HL-60 (cell line): ENCODE results near the gene DIP2B.

ENCODE experiments used
- DNase-seq, 2 experiments: peaks; one replicate each; pipeline ENCODE4 v3.0.0-alpha.2; 2010 to 2020; ENCODE audit warnings: low read depth in 1 of 2, low spot score in 1 of 2
- H3K27ac ChIP-seq: fragments of 250-450 bp; sonication (Bioruptor Pico); replicated peaks from 2 replicates; pipeline ENCODE4 v1.5.1; 2020; ENCODE audit warnings: mild to moderate bottlenecking, moderate library complexity
- H3K27me3 ChIP-seq: fragments of 250-450 bp; sonication (Bioruptor Pico); 2 replicates; pipeline ENCODE4 v1.5.1; 2021; ENCODE audit warnings: mild to moderate bottlenecking, moderate library complexity; ENCODE audit not compliant: insufficient read depth, poor library complexity, severe bottlenecking
- H3K4me3 ChIP-seq: replicated peaks from 2 replicates; pipeline ENCODE4 v1.5.1; 2011; ENCODE audit warnings: mild to moderate bottlenecking, control low read depth, low read length; ENCODE audit not compliant: insufficient read depth
- GABPA ChIP-seq: IDR thresholded peaks from 2 replicates; pipeline ENCODE4 v1.6.1; 2012; ENCODE audit warnings: low read depth
- POLR2AphosphoS5 ChIP-seq: IDR thresholded peaks from 2 replicates; pipeline ENCODE4 v1.6.1; 2012; ENCODE audit warnings: low read depth
- SPI1 ChIP-seq: IDR thresholded peaks from 2 replicates; pipeline ENCODE4 v1.6.1; 2012; ENCODE audit warnings: low read depth, mild to moderate bottlenecking, borderline replicate concordance
- TF ChIP-seq, protein P1 (sequence below): IDR thresholded peaks from 2 replicates; pipeline ENCODE4 v1.6.1; 2012; ENCODE audit warnings: low read depth; ENCODE audit not compliant: insufficient replicate concordance
- TF ChIP-seq, protein P2 (sequence below): IDR thresholded peaks from one replicate; pipeline ENCODE4 v1.5.1; 2011; ENCODE audit warnings: low read length, control low read depth, inconsistent platforms; ENCODE audit not compliant: insufficient read depth

Gene DIP2B

DNA sequence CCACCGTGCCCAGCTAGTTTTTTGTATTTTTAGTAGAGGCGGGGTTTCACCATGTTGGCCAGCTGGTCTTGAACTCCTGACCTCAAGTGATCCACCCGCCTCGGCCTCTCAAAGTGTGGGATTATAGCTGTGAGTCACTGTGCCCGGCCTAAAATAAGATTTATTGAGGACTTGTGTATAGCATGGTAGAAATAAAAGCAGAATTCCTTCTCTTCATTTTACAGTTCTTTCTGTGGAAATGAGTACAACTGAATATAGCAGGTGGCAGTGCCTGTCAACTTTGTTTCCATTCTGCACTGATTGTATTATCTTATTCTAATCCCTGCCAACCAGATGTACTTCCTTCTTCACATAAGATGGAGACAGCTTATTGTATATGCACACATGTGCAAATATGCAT is 41.0 kb downstream of the DIP2B start:
- Histone ChIP-seq H3K27me3 (no peaks in the 10 kb centered on the region), H3K4me3 (no peak overlapping the region), H3K27ac (no peak overlapping the region)
- no peak for TF ChIP-seq SPI1
- TF ChIP-seq, protein P1, sequence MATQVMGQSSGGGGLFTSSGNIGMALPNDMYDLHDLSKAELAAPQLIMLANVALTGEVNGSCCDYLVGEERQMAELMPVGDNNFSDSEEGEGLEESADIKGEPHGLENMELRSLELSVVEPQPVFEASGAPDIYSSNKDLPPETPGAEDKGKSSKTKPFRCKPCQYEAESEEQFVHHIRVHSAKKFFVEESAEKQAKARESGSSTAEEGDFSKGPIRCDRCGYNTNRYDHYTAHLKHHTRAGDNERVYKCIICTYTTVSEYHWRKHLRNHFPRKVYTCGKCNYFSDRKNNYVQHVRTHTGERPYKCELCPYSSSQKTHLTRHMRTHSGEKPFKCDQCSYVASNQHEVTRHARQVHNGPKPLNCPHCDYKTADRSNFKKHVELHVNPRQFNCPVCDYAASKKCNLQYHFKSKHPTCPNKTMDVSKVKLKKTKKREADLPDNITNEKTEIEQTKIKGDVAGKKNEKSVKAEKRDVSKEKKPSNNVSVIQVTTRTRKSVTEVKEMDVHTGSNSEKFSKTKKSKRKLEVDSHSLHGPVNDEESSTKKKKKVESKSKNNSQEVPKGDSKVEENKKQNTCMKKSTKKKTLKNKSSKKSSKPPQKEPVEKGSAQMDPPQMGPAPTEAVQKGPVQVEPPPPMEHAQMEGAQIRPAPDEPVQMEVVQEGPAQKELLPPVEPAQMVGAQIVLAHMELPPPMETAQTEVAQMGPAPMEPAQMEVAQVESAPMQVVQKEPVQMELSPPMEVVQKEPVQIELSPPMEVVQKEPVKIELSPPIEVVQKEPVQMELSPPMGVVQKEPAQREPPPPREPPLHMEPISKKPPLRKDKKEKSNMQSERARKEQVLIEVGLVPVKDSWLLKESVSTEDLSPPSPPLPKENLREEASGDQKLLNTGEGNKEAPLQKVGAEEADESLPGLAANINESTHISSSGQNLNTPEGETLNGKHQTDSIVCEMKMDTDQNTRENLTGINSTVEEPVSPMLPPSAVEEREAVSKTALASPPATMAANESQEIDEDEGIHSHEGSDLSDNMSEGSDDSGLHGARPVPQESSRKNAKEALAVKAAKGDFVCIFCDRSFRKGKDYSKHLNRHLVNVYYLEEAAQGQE: no peak
- DNase-seq: no peak

DNA sequence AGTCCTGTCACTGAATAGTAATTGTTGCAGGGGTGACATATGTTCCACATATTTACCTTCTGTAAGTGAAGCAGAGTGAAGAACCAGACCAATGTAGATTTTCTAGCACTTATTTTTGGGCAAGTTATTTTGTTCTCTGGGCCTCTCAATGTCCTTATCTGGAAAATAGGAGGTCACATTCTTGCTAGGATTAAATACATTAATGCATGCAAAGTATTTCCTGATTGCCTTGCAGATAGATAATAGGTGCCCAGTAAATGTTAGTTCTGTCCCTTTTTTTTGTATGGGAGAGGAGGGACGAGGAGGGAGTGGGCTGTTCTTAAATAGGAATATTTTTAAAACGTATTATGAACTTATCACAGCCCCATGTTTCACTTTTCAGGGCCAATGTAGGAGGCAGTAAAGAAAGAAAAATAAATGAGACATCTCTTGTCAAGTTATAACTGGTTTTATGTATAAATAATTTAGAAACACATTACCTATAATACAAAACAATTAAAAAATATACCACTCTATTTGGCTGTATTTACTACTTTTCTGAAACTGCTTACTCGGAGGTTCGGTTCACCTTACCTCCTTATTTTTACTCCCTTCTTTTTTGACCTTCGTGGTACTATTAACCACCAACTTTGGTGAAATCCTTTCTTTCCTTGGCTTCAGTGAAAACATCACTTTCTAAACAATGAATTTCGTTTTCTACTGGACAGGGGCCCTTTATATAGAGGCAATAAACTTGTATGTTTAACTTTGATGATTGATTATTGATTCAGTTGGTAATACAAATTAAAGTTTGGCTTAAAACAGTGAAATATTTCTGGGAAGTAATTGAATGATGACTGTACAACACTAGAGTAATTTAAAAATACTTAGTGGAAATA is 41.9 kb downstream of the DIP2B start:
- Histone ChIP-seq H3K27me3 (no peaks in the 10 kb centered on the region), H3K4me3 (no peak overlapping the region), H3K27ac (no peak overlapping the region)
- DNase-seq: no peak
- TF ChIP-seq POLR2AphosphoS5 (no peak), SPI1 (no peak)
- TF ChIP-seq, protein P2, sequence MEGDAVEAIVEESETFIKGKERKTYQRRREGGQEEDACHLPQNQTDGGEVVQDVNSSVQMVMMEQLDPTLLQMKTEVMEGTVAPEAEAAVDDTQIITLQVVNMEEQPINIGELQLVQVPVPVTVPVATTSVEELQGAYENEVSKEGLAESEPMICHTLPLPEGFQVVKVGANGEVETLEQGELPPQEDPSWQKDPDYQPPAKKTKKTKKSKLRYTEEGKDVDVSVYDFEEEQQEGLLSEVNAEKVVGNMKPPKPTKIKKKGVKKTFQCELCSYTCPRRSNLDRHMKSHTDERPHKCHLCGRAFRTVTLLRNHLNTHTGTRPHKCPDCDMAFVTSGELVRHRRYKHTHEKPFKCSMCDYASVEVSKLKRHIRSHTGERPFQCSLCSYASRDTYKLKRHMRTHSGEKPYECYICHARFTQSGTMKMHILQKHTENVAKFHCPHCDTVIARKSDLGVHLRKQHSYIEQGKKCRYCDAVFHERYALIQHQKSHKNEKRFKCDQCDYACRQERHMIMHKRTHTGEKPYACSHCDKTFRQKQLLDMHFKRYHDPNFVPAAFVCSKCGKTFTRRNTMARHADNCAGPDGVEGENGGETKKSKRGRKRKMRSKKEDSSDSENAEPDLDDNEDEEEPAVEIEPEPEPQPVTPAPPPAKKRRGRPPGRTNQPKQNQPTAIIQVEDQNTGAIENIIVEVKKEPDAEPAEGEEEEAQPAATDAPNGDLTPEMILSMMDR: no peak
- TF ChIP-seq, protein P1: no peak

DNA sequence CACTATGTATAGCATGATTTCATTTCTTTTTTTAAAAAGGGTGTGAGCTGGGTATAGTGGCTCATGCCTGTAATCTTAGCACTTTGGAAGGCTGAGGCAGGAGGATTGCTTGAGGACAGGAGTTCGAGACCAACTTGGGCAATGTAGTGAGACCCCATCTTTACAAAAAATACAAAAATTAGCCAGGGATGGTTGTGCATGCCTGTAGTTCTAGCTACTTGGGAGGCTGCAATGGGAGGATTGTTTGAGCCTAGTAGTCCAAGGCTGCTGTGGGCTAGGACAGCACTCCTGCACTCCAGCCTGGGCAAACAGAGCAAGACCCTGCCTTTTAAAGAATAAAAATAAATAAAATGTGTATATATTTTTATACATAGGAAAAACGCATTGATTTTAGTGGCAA is 43.0 kb downstream of the DIP2B start:
- no peak for DNase-seq
- Histone ChIP-seq H3K27ac (no peak overlapping the region), H3K4me3 (no peak overlapping the region), H3K27me3 (no peaks in the 10 kb centered on the region)
- TF ChIP-seq, protein P1: no peak
- TF ChIP-seq SPI1 (no peak), POLR2AphosphoS5 (no peak), GABPA (no peak)
- TF ChIP-seq, protein P2: no peak

DNA sequence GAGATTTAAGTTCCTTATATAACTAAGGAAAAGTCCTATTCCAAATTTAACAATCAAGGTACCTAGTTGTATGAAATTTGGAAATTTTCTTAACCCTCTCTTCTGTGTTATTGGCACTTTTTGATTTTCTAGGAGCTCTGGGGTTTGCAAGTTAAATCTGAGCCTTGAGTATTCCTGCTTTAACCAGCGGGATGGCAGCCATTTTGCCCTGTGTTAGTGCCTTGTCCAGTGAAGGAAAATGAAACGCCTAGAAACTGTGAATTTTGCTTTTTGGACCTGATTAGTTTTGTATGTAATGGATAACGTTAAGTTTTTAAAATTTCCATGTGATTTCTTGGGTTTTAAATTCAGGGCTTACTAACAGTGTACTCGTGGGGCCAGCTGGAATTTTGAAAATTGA is 45.1 kb downstream of the DIP2B start:
- H3K4me3 ChIP-seq: no peak overlapping the region
- no peak for TF ChIP-seq GABPA
- DNase-seq: no peak
- no peak overlapping the region for H3K27ac ChIP-seq
- H3K27me3 ChIP-seq: no peaks in the 10 kb centered on the region
